Gastrocnemius medialis (tissue), 4 donors: ENCODE results near the gene SOSTDC1. TPM values are rescaled to one million over a fixed set of nuclear protein-coding genes. Genes with fewer than 3 reads are reported as not detected.

Source experiments
- ATAC-seq, 2 donors: fragments of 150-250 bp; one replicate each; pipeline ENCODE4 v1.9.1; 2016
- DNase-seq, 2 donors: peaks; one replicate each; pipeline ENCODE4 v3.0.0-alpha.2; 2019
- H3K27ac ChIP-seq, 4 donors: fragments of 200-600 bp; sonication (generic); 1 replicate in 1 of 4; 2 replicates in 3 of 4; pipeline ENCODE4 v1.5.1; 2016 to 2018; ENCODE audit warnings: mild to moderate bottlenecking in 2 of 4, moderate library complexity in 1 of 4
- H3K27me3 ChIP-seq, 3 donors: fragments of 200-600 bp; sonication (generic) in 2 of 3; 1 replicate in 1 of 3; 2 replicates in 2 of 3; pipeline versions ENCODE4 v1.5.1 to v1.6.0; 2016 to 2019; ENCODE audit warnings: mild to moderate bottlenecking in 1 of 3, moderate library complexity in 1 of 3
- H3K36me3 ChIP-seq, 2 donors: fragments of 200-600 bp; sonication (generic) in 1 of 2; one replicate each; pipeline ENCODE4 v1.5.1; 2017 to 2018
- H3K4me1 ChIP-seq, 2 donors: fragments of 200-600 bp; sonication (generic) in 1 of 2; one replicate each; pipeline ENCODE4 v1.5.1; 2016 to 2017; ENCODE audit warnings: mild to moderate bottlenecking in 2 of 2
- H3K4me3 ChIP-seq, 4 donors: fragments of 200-600 bp; sonication (generic) in 3 of 4; 1 replicate in 1 of 4; 2 replicates in 3 of 4; pipeline ENCODE4 v1.5.1; 2016 to 2019; ENCODE audit warnings: mild to moderate bottlenecking in 2 of 4
- H3K9me3 ChIP-seq, 3 donors: fragments of 200-600 bp; sonication (generic) in 2 of 3; 1 replicate in 1 of 3; 2 replicates in 2 of 3; pipeline ENCODE4 v1.5.1; 2016 to 2019
- POLR2A ChIP-seq, 2 donors: fragments of 450-650 bp; IDR thresholded peaks; one replicate each; pipeline ENCODE4 v1.6.1; 2017; ENCODE audit warnings: antibody characterized with exemption in 2 of 2, mild to moderate bottlenecking in 2 of 2, moderate library complexity in 2 of 2
- in situ Hi-C, 4 donors: fragments of 200-750 bp; cut with MboI; loops; one replicate each; pipeline versions ENCODE4 v1.15.0 to v1.8.0; 2017; ENCODE audit warnings: low sequenced_read_pairs in 4 of 4
- intact Hi-C: fragments of 100-400 bp; cut with DNase I; formaldehyde crosslinking; loops from one replicate; pipeline ENCODE4 v1.15.1; 2023; ENCODE audit warnings: low total_unique reads
- total RNA-seq, 4 donors: library from RNA; depleted of rRNA; stranded (reverse); fragments of >200 nt; gene quantifications; one replicate each; pipeline versions ENCODE4 v1.1.0 to v1.2.3, GENCODE V29; 2016
- TF ChIP-seq, protein P1 (sequence below), 5 experiments: fragments of 450-650 bp in 3 of 5; fragments of 200-600 bp in 2 of 5; sonication (generic) in 2 of 5; IDR thresholded peaks in 4 of 5; conservative IDR thresholded peaks in 1 of 5; 1 replicate in 4 of 5; 2 replicates in 1 of 5; pipeline ENCODE4 v1.5.1; 2016 to 2019; ENCODE audit warnings: antibody characterized with exemption in 5 of 5, mild to moderate bottlenecking in 3 of 5, moderate library complexity in 3 of 5

SOSTDC1 gene
- total RNA-seq, 4 donors from 2014 or later: not detected

DNA sequence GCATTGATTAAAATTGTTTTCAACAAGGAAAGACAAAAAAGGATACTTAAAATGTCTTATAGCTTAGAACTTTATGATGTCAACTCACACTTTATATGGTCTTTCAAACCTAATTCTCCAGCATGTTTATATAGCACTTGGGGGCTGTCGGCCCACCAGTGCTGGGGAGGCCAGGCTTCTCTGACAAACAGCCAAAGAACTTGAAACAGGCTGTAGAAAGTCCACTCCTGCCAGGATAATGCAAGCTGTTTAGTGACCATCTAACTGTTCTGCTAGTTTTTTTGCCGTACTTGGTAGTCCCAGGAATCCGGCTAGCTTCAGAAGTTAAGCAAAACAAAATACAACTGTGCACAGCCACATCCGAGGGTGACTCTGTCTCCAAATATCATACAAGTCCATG is 13.6 kb upstream of the SOSTDC1 start:
- no peak overlapping the region for H3K4me3 ChIP-seq
- intact Hi-C loops (no loop called here), in situ Hi-C loops (no loop called here)
- no peaks in the 10 kb centered on the region for H3K9me3 ChIP-seq
- H3K36me3 ChIP-seq: no peaks in the 10 kb centered on the region
- no peaks in the 10 kb centered on the region for H3K4me1 ChIP-seq
- no peak for DNase-seq
- no peak overlapping the region for H3K27ac ChIP-seq
- no peak for ATAC-seq
- no peak for TF ChIP-seq POLR2A (IDR thresholded peaks at IDR 0.05)
- TF ChIP-seq, protein P1, sequence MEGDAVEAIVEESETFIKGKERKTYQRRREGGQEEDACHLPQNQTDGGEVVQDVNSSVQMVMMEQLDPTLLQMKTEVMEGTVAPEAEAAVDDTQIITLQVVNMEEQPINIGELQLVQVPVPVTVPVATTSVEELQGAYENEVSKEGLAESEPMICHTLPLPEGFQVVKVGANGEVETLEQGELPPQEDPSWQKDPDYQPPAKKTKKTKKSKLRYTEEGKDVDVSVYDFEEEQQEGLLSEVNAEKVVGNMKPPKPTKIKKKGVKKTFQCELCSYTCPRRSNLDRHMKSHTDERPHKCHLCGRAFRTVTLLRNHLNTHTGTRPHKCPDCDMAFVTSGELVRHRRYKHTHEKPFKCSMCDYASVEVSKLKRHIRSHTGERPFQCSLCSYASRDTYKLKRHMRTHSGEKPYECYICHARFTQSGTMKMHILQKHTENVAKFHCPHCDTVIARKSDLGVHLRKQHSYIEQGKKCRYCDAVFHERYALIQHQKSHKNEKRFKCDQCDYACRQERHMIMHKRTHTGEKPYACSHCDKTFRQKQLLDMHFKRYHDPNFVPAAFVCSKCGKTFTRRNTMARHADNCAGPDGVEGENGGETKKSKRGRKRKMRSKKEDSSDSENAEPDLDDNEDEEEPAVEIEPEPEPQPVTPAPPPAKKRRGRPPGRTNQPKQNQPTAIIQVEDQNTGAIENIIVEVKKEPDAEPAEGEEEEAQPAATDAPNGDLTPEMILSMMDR (IDR thresholded peaks at IDR 0.05 in 4 of 5, conservative IDR thresholded peaks at IDR 0.05 in 1 of 5): no peak
- H3K27me3 ChIP-seq: no peaks in the 10 kb centered on the region

DNA sequence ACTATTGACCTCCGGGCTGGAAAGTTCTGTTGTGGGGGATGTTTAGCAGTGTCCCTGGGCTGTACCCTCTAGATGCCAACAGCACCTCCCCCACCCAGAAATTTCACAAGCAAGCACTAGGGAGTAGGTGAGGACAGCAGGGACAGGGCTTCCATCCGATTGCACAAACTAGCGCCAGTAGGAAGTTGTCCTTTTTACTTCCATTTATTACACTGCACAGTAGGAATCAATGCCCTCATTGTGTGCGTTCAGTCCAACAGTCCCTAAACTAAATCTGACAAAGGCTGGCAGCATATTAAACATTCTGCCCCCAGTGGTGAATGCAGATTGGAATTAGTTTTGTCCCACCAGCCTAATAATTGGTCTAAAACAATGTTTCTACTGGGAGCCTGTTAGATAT is 6.4 kb upstream of the SOSTDC1 start:
- DNase-seq (no peak), ATAC-seq (no peak)
- Histone ChIP-seq H3K27ac (no peak overlapping the region), H3K36me3 (no peaks in the 10 kb centered on the region), H3K9me3 (no peaks in the 10 kb centered on the region), H3K4me3 (no peak overlapping the region), H3K27me3 (no peaks in the 10 kb centered on the region), H3K4me1 (no peaks in the 10 kb centered on the region)
- in situ Hi-C loops (loop anchor here in 1 of 4 donors (25.0 kb wide), 1 partner anchor 90 kb away; no protein-coding TSS in a partner anchor), intact Hi-C loops (no loop called here)
- TF ChIP-seq POLR2A (IDR thresholded peaks at IDR 0.05): no peak
- TF ChIP-seq, protein P1 (IDR thresholded peaks at IDR 0.05 in 4 of 5, conservative IDR thresholded peaks at IDR 0.05 in 1 of 5): no peak

DNA sequence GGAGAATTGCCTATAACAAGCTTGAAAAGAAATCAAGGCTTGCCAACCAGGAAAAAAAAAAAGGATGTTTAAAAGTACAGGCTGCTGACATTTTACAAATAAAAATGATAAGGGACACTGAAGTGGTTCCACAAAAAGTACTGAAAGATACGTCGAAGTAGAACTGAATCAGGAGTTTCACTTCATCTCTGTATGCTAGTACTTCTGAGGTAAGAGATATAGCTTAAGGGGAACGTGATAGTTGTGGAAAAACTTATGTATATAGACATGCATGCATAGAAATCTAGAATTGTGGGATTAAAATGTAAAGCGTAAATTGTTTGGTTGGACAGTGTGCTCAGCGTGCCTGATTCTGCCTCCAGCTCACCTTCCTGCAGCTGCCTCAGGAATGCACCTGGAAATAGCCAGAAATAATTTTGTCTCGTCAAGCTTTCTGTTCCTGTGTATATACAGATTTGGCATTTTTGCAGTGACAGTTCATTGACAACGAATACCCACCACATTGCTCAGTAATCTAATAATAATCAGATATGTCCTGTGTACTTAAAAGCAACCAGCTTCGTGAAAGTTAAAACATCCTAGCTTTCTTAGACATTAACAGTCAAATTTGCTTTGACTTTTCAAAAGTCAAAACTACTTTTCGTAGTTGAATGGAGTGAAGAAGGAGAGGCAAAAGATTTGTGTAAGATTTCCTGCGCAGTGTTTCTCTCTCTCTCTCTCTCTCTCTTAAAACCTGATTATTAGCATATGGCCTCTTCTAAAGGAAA is 1.4 kb downstream of the SOSTDC1 start:
- Histone ChIP-seq H3K27me3 (no peaks in the 10 kb centered on the region), H3K4me3 (no peak overlapping the region), H3K9me3 (no peaks in the 10 kb centered on the region), H3K36me3 (no peaks in the 10 kb centered on the region), H3K27ac (no peak overlapping the region), H3K4me1 (no peaks in the 10 kb centered on the region)
- DNase-seq (no peak), ATAC-seq (no peak)
- TF ChIP-seq POLR2A (IDR thresholded peaks at IDR 0.05): no peak
- TF ChIP-seq, protein P1 (IDR thresholded peaks at IDR 0.05 in 4 of 5, conservative IDR thresholded peaks at IDR 0.05 in 1 of 5): no peak
- intact Hi-C loops (no loop called here), in situ Hi-C loops (loop anchor here in 1 of 4 donors (25.0 kb wide), 1 partner anchor 98 kb away; no protein-coding TSS in a partner anchor)

DNA sequence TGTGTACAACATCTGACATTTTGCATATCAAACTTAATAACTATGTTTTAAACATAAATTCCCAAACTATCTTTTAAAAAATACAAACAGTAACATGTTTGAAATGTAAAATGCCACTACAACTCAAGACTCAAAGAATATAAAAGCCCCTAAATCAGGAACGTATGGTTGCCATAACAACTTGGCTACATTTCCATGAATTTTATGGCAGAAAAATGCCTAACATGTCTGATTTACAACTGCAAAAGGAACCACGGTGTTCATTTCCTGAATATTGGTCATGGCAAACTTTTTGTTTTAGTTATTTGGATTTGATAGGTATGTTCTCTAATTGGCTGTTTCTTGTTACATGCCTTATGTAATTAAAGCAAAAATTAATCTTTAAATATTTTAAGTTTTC is 2.0 kb downstream of the SOSTDC1 start:
- intact Hi-C loops (no loop called here), in situ Hi-C loops (loop anchor here in 1 of 4 donors (25.0 kb wide), 1 partner anchor 99 kb away; no protein-coding TSS in a partner anchor)
- Histone ChIP-seq H3K27ac (no peak overlapping the region), H3K27me3 (no peaks in the 10 kb centered on the region), H3K9me3 (no peaks in the 10 kb centered on the region), H3K36me3 (no peaks in the 10 kb centered on the region), H3K4me1 (no peaks in the 10 kb centered on the region), H3K4me3 (no peak overlapping the region)
- TF ChIP-seq POLR2A (IDR thresholded peaks at IDR 0.05): no peak
- ATAC-seq (no peak), DNase-seq (no peak)

DNA sequence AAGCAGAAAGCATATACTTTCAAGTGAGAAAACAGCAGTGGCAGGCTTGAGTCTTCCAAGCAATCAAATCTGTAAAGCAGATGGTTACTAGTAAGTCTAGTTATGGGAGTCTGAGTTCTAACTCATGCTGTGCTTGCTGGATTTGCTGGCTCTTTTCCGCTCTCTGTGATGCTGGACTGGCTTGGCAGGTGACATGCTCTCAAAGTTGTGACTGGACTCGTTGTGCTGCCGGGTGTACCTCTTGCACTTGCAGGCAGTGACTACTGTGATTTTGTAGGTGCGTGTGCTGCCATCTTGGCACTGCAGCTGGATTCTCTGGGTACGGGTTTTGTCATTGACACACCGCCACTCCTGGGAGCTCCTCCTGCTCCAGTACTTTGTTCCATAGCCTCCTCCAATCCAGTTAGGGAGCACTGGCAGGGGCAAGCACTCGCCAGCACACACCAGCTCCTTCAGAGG is 3.1 kb downstream of the SOSTDC1 start:
- in situ Hi-C loops: loop anchor here in 1 of 4 donors (25.0 kb wide), 1 partner anchor 100 kb away; no protein-coding TSS in a partner anchor
- no peak for DNase-seq
- intact Hi-C loops: no loop called here
- Histone ChIP-seq H3K4me1 (no peaks in the 10 kb centered on the region), H3K4me3 (no peak overlapping the region), H3K27ac (no peak overlapping the region), H3K27me3 (no peaks in the 10 kb centered on the region), H3K36me3 (no peaks in the 10 kb centered on the region), H3K9me3 (no peaks in the 10 kb centered on the region)
- no peak for ATAC-seq
- TF ChIP-seq POLR2A (IDR thresholded peaks at IDR 0.05): no peak
